Measurements from ENCODE around the gene ACBD7. TPM values are rescaled to one million over a fixed set of nuclear protein-coding genes. Genes with fewer than 3 reads are reported as not detected.

ACBD7 gene
- total RNA-seq, 6 experiments from 2014 or later: 0.16 to 0.18 TPM; not detected in 4

GRCh38 chr10:15113766-15114165 lies 25.2 kb upstream of the ACBD7 start:
- peaks cover 0 to 12% (median 4%) of the 10 kb centered on the region in 4 donors for H3K4me1 ChIP-seq
- H3K36me3 ChIP-seq: peaks cover 0 to 17% (median 2%) of the 10 kb centered on the region in 4 donors
- H3K4me3 ChIP-seq: no peak overlapping the region
- no peaks in the 10 kb centered on the region for H3K9me3 ChIP-seq
- H3K27me3 ChIP-seq: no peaks in the 10 kb centered on the region
- no peak for TF ChIP-seq POLR2A (IDR thresholded peaks at IDR 0.05)
- TF ChIP-seq CTCF (IDR thresholded peaks at IDR 0.05): no peak
- DNase-seq (no peak), ATAC-seq (no peak)
- intact Hi-C loops (cut with DNase I): no loop called here
- WGBS (ENCODE audit: insufficient coverage, low coverage, low lambda C conversion rate, missing lambda C conversion rate): 98% methylated on average over 4 of the region's 4 CpGs
- H3K27ac ChIP-seq: no peak overlapping the region

GRCh38 chr10:15112657-15113056 lies 24.1 kb upstream of the ACBD7 start:
- 89% methylated on average over 8 of the region's 13 CpGs for WGBS (ENCODE audit: insufficient coverage, low coverage, low lambda C conversion rate, missing lambda C conversion rate)
- H3K27ac ChIP-seq: no peak overlapping the region
- TF ChIP-seq CTCF (IDR thresholded peaks at IDR 0.05) (no peak), POLR2A (IDR thresholded peaks at IDR 0.05) (no peak)
- no peak for DNase-seq
- peaks cover 0 to 17% (median 6%) of the 10 kb centered on the region in 4 donors for H3K4me1 ChIP-seq
- no peaks in the 10 kb centered on the region for H3K9me3 ChIP-seq
- ATAC-seq: no peak
- intact Hi-C loops (cut with DNase I): no loop called here
- no peak overlapping the region for H3K4me3 ChIP-seq
- H3K27me3 ChIP-seq: no peaks in the 10 kb centered on the region
- peaks cover 0 to 10% (median under 1%) of the 10 kb centered on the region in 4 donors for H3K36me3 ChIP-seq

- Histone ChIP-seq H3K4me1 (peaks cover 0 to 17% (median 6%) of the 10 kb centered on the region in 4 donors), H3K4me3 (no peak overlapping the region), H3K36me3 (peaks cover 0 to 42% (median 17%) of the 10 kb centered on the region in 4 donors), H3K27ac (no peak overlapping the region), H3K27me3 (no peaks in the 10 kb centered on the region), H3K9me3 (no peaks in the 10 kb centered on the region)
- 64% methylated on average over 7 of the region's 8 CpGs for WGBS (ENCODE audit: insufficient coverage, low coverage, low lambda C conversion rate, missing lambda C conversion rate)
- DNase-seq (peak in 1 of 3 donors; percentile 44), ATAC-seq (peak; percentile 61 to 82 (median 70))
- intact Hi-C loops (cut with DNase I): no loop called here
- TF ChIP-seq CTCF (IDR thresholded peaks at IDR 0.05) (peak; percentile 64 to 85 (median 84)), POLR2A (IDR thresholded peaks at IDR 0.05) (no peak)
Observed at GRCh38 chr10:15106352-15107013, 17.9 kb upstream of the ACBD7 start.

- DNase-seq: no peak
Observed at GRCh38 chr10:15103513-15103912, 14.9 kb upstream of the ACBD7 start.

More at GRCh38 chr10:15103513-15103912, 14.9 kb upstream of the ACBD7 start:
- WGBS (ENCODE audit: insufficient coverage, low coverage, low lambda C conversion rate, missing lambda C conversion rate): 90% methylated on average over 9 of the region's 9 CpGs
- no peak for ATAC-seq
- H3K27me3 ChIP-seq: no peaks in the 10 kb centered on the region
- peaks cover 0 to 14% (median 4%) of the 10 kb centered on the region in 4 donors for H3K4me1 ChIP-seq
- peaks cover 0 to 40% (median 16%) of the 10 kb centered on the region in 4 donors for H3K36me3 ChIP-seq
- TF ChIP-seq POLR2A (IDR thresholded peaks at IDR 0.05) (no peak), CTCF (IDR thresholded peaks at IDR 0.05) (no peak)
- H3K27ac ChIP-seq: no peak overlapping the region
- intact Hi-C loops (cut with DNase I): no loop called here
- no peak overlapping the region for H3K4me3 ChIP-seq
- H3K9me3 ChIP-seq: no peaks in the 10 kb centered on the region
